ENCODE results near the gene TAF6L. TPM values are rescaled to one million over a fixed set of nuclear protein-coding genes. Genes with fewer than 3 reads are reported as not detected.
"Not testable (repeated sequence)": the region's sequence is repeated elsewhere in the genome, so short reads cannot be mapped to it uniquely, and the experiment has no call there.

TAF6L gene
- total RNA-seq, 1 experiment from 2014 or later = 28.9 TPM

GRCh38 chr11:62753736-62754603 is 17.2 kb upstream of the TAF6L start, which contains the start of gene ZBTB3:
ZBTB3 (minus strand) TSS chr11:62754160; CDS start chr11:62753664, 496 bp downstream.
- BruUV-seq (replicated peaks) = no TSS peak
- CTCF ChIA-PET = interaction anchor here (0.5 to 1.5 kb wide), 14 partner anchors 12 to 890 kb away, joined by 3 to 16 read pairs (median 3); partner anchors contain the start of genes HNRNPUL2, LBHD1, TAF6L and TMEM179B
- Mint-ChIP-seq H3K27me3 (ENCODE audit: unreplicated experiment) (no peaks in the 10 kb centered on the region), H3K4me1 (ENCODE audit: low read depth, unreplicated experiment) (no peaks in the 10 kb centered on the region), H3K9me3 (ENCODE audit: low read depth, unreplicated experiment) (no peaks in the 10 kb centered on the region), H3K4me3 (ENCODE audit: low read depth, unreplicated experiment) (peak within 1 kb of the TSS; percentile 92), H3K36me3 (ENCODE audit: insufficient read depth, unreplicated experiment) (peaks cover 18% of the 10 kb centered on the region), H3K27ac (ENCODE audit: unreplicated experiment) (peak within 1 kb of the TSS; percentile 93)
- intact Hi-C loops (cut with micrococcal nuclease; ENCODE audit: unreplicated experiment) = no loop called here
- TF ChIP-seq CTCF (IDR thresholded peaks at IDR 0.05; ENCODE audit: unreplicated experiment) = no peak
- DNase-seq = peak; percentile 96

GRCh38 chr11:62755086-62755615 is 16.0 kb upstream of the TAF6L start:
- no peak for TF ChIP-seq CTCF (IDR thresholded peaks at IDR 0.05; ENCODE audit: unreplicated experiment)
- Mint-ChIP-seq H3K4me1 (ENCODE audit: low read depth, unreplicated experiment) (no peaks in the 10 kb centered on the region), H3K9me3 (ENCODE audit: low read depth, unreplicated experiment) (no peaks in the 10 kb centered on the region), H3K27ac (ENCODE audit: unreplicated experiment) (no peak overlapping the region), H3K36me3 (ENCODE audit: insufficient read depth, unreplicated experiment) (peaks cover 12% of the 10 kb centered on the region), H3K4me3 (ENCODE audit: low read depth, unreplicated experiment) (peak overlapping the region; percentile 16), H3K27me3 (ENCODE audit: unreplicated experiment) (no peaks in the 10 kb centered on the region)
- BruUV-seq (replicated peaks) = no TSS peak
- CTCF ChIA-PET = interaction anchor here (0.6 kb wide), 1 partner anchor 879 kb away, joined by 7 read pairs; no protein-coding TSS in a partner anchor
- intact Hi-C loops (cut with micrococcal nuclease; ENCODE audit: unreplicated experiment) = no loop called here
- DNase-seq = no peak

DNA sequence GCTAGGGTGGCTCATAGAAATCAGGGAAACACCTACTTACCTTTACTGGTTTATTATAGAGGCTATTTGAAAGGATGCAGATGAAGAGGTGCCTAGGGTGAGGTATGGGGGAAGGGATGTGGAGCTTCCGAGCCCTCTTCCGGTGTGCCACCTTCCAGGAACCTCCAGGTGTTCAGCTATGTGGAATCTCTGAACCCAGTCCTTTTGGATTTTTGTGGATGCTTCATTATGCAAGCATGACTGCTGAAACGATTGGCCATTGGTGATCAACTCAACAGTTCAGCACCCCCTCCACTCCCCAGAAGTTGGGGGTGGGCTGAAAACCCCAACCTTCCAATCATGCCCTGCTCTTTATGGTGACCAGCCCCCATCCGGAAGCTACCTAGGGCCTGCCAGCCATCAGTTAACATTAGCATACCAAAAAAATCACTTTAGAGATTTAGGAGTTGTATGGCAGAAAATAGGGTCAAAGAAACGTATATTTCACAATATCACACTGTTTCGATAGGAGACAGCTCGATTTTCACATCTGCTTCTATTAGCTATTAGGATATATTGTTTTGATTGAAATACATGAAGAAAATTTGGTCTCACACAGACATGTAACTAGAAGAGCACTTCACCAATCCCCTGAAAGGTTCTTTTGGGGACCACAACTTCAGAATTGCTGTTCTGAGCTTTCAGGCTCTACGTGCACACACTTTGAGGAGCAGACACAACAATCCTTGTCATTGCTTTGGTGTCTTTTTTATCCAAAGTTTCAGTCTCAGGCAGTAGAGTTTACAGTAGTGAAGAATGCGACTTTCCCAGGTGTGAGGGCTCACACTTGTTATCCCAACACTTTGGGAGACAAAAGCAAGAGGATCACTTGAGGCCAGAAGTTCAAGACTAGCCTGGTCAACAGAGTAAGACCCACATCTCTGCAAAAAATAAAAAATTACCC is 13.1 kb upstream of the TAF6L start:
- TF ChIP-seq CTCF (IDR thresholded peaks at IDR 0.05; ENCODE audit: unreplicated experiment) = no peak
- H3K9me3 Mint-ChIP-seq (ENCODE audit: low read depth, unreplicated experiment) = no peaks in the 10 kb centered on the region
- no peak for DNase-seq
- H3K27ac Mint-ChIP-seq (ENCODE audit: unreplicated experiment) = no peak overlapping the region
- intact Hi-C loops (cut with micrococcal nuclease; ENCODE audit: unreplicated experiment) = no loop called here
- H3K4me3 Mint-ChIP-seq (ENCODE audit: low read depth, unreplicated experiment) = no peak overlapping the region
- CTCF ChIA-PET = no interaction called here
- BruUV-seq (replicated peaks) = no TSS peak
- H3K36me3 Mint-ChIP-seq (ENCODE audit: insufficient read depth, unreplicated experiment) = peaks cover 33% of the 10 kb centered on the region
- no peaks in the 10 kb centered on the region for H3K27me3 Mint-ChIP-seq (ENCODE audit: unreplicated experiment)
- H3K4me1 Mint-ChIP-seq (ENCODE audit: low read depth, unreplicated experiment) = peaks cover 14% of the 10 kb centered on the region

DNA sequence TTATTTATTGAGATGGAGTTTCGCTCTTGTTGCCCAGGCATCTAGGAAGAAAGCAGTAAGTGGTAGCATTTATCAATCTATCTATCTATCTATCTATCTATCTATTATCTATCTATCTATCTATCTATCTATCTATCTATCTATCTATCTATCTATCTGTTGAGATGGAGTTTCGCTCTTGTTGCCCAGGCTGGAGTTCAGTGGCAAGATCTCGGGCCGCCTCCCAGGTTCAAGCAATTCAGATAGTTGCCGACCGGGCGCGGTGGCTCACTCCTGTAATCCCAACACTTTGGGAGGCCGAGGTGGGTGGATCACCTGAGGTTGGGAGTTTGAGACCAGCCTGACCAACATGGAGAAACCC is 10.3 kb upstream of the TAF6L start:
- Mint-ChIP-seq H3K4me1 (ENCODE audit: low read depth, unreplicated experiment) (peaks cover 14% of the 10 kb centered on the region), H3K27ac (ENCODE audit: unreplicated experiment) (peak overlapping the region; percentile 97), H3K36me3 (ENCODE audit: insufficient read depth, unreplicated experiment) (peaks cover 30% of the 10 kb centered on the region), H3K4me3 (ENCODE audit: low read depth, unreplicated experiment) (peak overlapping the region; percentile 98)
- H3K9me3 Mint-ChIP-seq (ENCODE audit: low read depth, unreplicated experiment); intact Hi-C loops (cut with micrococcal nuclease; ENCODE audit: unreplicated experiment); H3K27me3 Mint-ChIP-seq (ENCODE audit: unreplicated experiment); DNase-seq; BruUV-seq (replicated peaks): not testable (repeated sequence)
- CTCF ChIA-PET = interaction anchor here (1.6 kb wide), 1 partner anchor 26 kb away, joined by 7 read pairs; the partner anchor contains the start of gene TMEM179B

Measured in Calu3 (cell line).